Spinal cord (tissue), 10 donors: ENCODE measurements around the gene PLSCR5. TPM values are rescaled to one million over a fixed set of nuclear protein-coding genes. Genes with fewer than 3 reads are reported as not detected.

ENCODE experiments used
- DNase-seq, 6 donors: peaks; one replicate each; pipeline versions ENCODE4 v3.0.0 to v3.0.0-alpha.2; 2013 to 2015; ENCODE audit warnings: low spot score in 6 of 6, low read depth in 4 of 6
- H3K27ac ChIP-seq: one replicate; pipeline ENCODE4 v1.5.1; 2013; ENCODE audit warnings: low read depth, low read length, control low read depth
- H3K27me3 ChIP-seq: one replicate; pipeline ENCODE4 v1.6.1; 2013; ENCODE audit warnings: low read length; ENCODE audit not compliant: control insufficient read depth, insufficient read depth
- H3K36me3 ChIP-seq: one replicate; pipeline ENCODE4 v1.6.1; 2013; ENCODE audit warnings: low read length; ENCODE audit not compliant: control insufficient read depth, insufficient read depth
- H3K4me1 ChIP-seq: one replicate; pipeline ENCODE4 v1.6.1; 2013; ENCODE audit warnings: low read length; ENCODE audit not compliant: control insufficient read depth, insufficient read depth
- H3K4me3 ChIP-seq: one replicate; pipeline ENCODE4 v1.5.1; 2013; ENCODE audit warnings: low read depth, low read length, control low read depth
- H3K9me3 ChIP-seq: one replicate; pipeline ENCODE4 v1.6.1; 2013; ENCODE audit warnings: low read length; ENCODE audit not compliant: control insufficient read depth, insufficient read depth
- WGBS: methylation state at CpG from one replicate; pipeline ENCODE4 v1.1.5; 2013; ENCODE audit warnings: missing lambda C conversion rate; ENCODE audit not compliant: insufficient coverage; 5-methylcytosine and 5-hydroxymethylcytosine counted together
- polyA plus RNA-seq, 2 donors: library from polyadenylated mRNA; unstranded; fragments of 120-200 nt; gene quantifications; one replicate each; pipeline ENCODE4 v1.2.1, GENCODE V29; 2013; ENCODE audit not compliant: insufficient read length in 2 of 2
- small RNA-seq: library from RNA; depleted of rRNA; stranded (forward); fragments of <200 nt; gene quantifications from one replicate; pipeline ENCODE3, GENCODE V24; 2014; ENCODE audit warnings: low replicate concordance
- total RNA-seq, 2 donors: library from RNA; depleted of rRNA in 1 of 2; stranded (reverse); fragments of 120-200 nt in 1 of 2; fragments of >200 nt in 1 of 2; gene quantifications; one replicate each; pipeline versions ENCODE4 v1.2.3 to v1.2.4, GENCODE V29; 2013 to 2014
- donor health status: healthy.

PLSCR5 gene
- total and polyA plus RNA-seq, 4 donors, result 0.88 to 2.9 (median 2.1) TPM

DNA sequence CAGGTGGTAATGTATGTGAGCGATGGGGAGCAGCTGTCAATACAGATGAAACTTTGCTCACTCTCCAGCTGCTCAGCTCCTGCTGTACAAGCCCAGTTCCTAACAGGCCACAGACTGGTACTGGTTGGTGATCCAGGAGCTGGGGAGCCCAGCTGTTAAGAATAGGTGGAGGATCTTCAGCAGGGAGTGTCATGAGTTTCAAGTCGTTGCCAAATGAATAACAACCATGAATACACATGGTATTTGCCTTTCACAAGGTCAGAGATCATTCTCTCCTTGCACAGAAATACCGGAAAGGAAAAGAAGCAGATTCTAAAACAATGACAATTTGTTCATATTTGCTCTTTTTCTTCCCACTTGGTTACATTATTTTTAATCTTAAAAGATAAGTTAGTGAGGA, 65.8 kb downstream of the PLSCR5 start:
- H3K4me1 ChIP-seq, result peaks cover 6% of the 10 kb centered on the region
- no peak overlapping the region for H3K4me3 ChIP-seq
- H3K9me3 ChIP-seq, result no peaks in the 10 kb centered on the region
- H3K27ac ChIP-seq, result no peak overlapping the region
- no peaks in the 10 kb centered on the region for H3K36me3 ChIP-seq
- H3K27me3 ChIP-seq, result no peaks in the 10 kb centered on the region
- no peak for DNase-seq
- no CpG with 5 or more reads among the region's 3 CpGs for WGBS

DNA sequence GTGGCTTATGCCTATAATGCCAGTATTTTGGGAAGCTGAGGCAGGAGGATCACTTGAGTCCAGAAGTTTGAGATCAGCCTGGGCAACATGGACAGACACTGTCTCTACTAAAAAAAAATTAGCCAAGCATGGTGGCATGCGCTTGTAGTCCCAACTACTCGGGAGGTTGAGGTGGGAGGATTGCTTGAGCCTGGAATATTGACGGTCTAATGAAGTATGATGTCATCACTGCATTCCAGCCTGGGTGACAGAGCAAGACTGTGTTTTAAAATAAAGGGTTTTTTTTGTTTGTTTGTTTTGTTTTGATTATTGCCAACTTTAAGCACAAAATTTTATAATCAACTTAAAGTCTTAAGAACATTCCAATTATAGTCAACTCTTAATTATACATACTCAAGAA, 67.5 kb downstream of the PLSCR5 start:
- H3K4me1 ChIP-seq, result no peaks in the 10 kb centered on the region
- H3K9me3 ChIP-seq, result no peaks in the 10 kb centered on the region
- H3K4me3 ChIP-seq, result no peak overlapping the region
- WGBS, result 94% methylated on average over 2 of the region's 3 CpGs
- H3K36me3 ChIP-seq, result no peaks in the 10 kb centered on the region
- H3K27ac ChIP-seq, result no peak overlapping the region
- no peaks in the 10 kb centered on the region for H3K27me3 ChIP-seq
- DNase-seq, result no peak

DNA sequence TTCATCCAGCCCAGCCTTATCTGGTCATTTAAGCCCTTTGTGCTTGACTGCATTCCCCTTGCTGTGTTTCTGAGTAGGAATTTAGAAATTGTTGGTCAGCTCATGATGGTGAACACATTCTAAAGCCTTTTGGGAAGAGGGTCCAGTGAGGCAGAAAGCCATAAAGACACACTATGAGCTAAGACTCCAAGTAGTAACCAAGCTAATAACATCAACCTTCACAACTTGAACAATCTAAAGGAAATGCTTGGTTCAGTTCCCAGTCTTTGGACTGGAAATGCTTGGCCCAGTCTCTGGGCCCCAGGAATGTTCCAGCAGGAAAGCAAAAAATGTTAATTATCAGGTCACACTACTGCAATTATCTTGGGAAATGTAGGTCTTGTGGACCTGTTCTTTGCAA, 68.5 kb downstream of the PLSCR5 start:
- Histone ChIP-seq H3K36me3 (no peaks in the 10 kb centered on the region), H3K4me1 (no peaks in the 10 kb centered on the region), H3K27ac (no peak overlapping the region), H3K4me3 (no peak overlapping the region), H3K9me3 (no peaks in the 10 kb centered on the region), H3K27me3 (no peaks in the 10 kb centered on the region)
- peak in 1 of 6 donors; percentile 62 for DNase-seq

Small RNA genes lying within 50 kb of the gene (small RNA-seq; reads per million reads assigned to genes)
- gene RNU6-428P, result not detected

Other genes starting within 250 kb of the PLSCR5 start
- gene PLSCR2, start 135.8 kb downstream of the PLSCR5 start, total RNA-seq, result under 1 TPM in 1 of 2 donors, not detected in 1; 0.22 TPM
- under 1 TPM in 1 of 2 donors, not detected in 1; 0.30 TPM for gene PLSCR2, start 135.8 kb downstream of the PLSCR5 start, polyA plus RNA-seq
- gene PLSCR1, start 60.7 kb downstream of the PLSCR5 start, total RNA-seq, result 10 to 100 TPM; 46.5 to 47.8 TPM
- gene PLSCR1, start 60.7 kb downstream of the PLSCR5 start, polyA plus RNA-seq, result 10 to 100 TPM; 23.5 to 27.1 TPM